Measurements from ENCODE around the gene BMP8A. TPM values are rescaled to one million over a fixed set of nuclear protein-coding genes. Genes with fewer than 3 reads are reported as not detected.
"Not testable (repeated sequence)": the region's sequence is repeated elsewhere in the genome, so short reads cannot be mapped to it uniquely, and the experiment has no call there.

The BMP8A gene
- total and polyA plus RNA-seq, 3 experiments from 2014 or later: 0.18 TPM; not detected in 2

DNA sequence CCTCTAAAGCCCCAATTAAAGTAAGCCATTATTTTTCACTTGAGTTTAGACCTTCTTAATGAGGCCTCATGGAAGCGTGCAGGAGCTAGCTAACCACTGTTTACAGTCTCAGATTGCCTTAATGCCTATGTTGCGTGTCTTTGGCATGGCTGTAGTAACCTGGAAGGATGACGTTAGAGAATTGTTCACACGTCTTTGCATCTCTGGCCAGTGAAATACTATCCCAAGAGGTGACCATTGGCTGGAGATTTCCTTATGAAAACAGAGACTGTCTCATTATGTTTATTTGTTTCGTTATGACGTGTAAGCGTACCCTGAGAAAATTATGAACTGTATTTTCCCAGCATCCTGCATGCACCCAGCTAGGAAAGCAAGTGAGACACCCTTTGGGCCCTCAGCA is 18.6 kb upstream of the BMP8A start:
- ChIA-PET CTCF (no interaction called here), POLR2A (no interaction called here)
- Mint-ChIP-seq H3K4me3 (no peak overlapping the region), H3K4me1 (no peaks in the 10 kb centered on the region), H3K9me3 (no peaks in the 10 kb centered on the region), H3K36me3 (peaks cover 0 to 86% (median 30%) of the 10 kb centered on the region in 3 donors), H3K27me3 (no peaks in the 10 kb centered on the region), H3K27ac (no peak overlapping the region)
- no peak for DNase-seq
- Histone ChIP-seq H3K27me3 (ENCODE audit: insufficient read depth, low read length, poor library complexity, severe bottlenecking) (no peaks in the 10 kb centered on the region), H3K36me3 (ENCODE audit: insufficient read depth, low read length) (peaks cover 29% of the 10 kb centered on the region), H3K4me3 (ENCODE audit: low read length) (no peak overlapping the region), H3K4me1 (ENCODE audit: insufficient read depth, low read length) (no peaks in the 10 kb centered on the region), H3K9me3 (ENCODE audit: low read length) (no peaks in the 10 kb centered on the region), H3K27ac (ENCODE audit: low read depth, low read length) (no peak overlapping the region)

DNA sequence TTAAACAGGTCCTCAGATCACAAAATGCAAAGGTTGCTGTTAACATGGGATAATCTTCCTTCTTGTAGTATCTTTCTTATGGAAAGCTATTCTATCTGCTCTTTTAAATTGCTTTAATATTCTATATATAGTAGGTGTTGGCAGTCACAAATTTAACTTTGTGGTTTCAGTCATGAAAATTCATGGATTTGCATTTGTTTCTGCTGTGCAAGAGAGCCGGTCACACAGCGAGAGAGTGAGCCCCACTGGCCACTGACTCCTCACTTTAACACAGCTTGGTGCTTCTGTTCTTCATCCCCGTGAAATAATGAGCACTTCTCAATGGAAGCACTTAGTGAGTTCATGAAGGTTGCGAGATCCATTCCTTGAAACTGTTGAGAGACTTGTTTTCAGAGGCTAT is 18.1 kb upstream of the BMP8A start:
- H3K36me3 ChIP-seq (ENCODE audit: insufficient read depth, low read length): peaks cover 28% of the 10 kb centered on the region
- H3K4me3 Mint-ChIP-seq: no peak overlapping the region
- ChIA-PET CTCF (no interaction called here), POLR2A (no interaction called here)
- no peaks in the 10 kb centered on the region for H3K9me3 ChIP-seq (ENCODE audit: low read length)
- no peak for DNase-seq
- no peaks in the 10 kb centered on the region for H3K27me3 Mint-ChIP-seq
- no peaks in the 10 kb centered on the region for H3K4me1 Mint-ChIP-seq
- peak overlapping the region in 2 of 8 donors; percentile 2 to 28 for H3K27ac Mint-ChIP-seq
- no peaks in the 10 kb centered on the region for H3K4me1 ChIP-seq (ENCODE audit: insufficient read depth, low read length)
- H3K4me3 ChIP-seq (ENCODE audit: low read length): no peak overlapping the region
- H3K27me3 ChIP-seq (ENCODE audit: insufficient read depth, low read length, poor library complexity, severe bottlenecking): no peaks in the 10 kb centered on the region
- H3K36me3 Mint-ChIP-seq: peaks cover 0 to 84% (median 32%) of the 10 kb centered on the region in 3 donors
- H3K27ac ChIP-seq (ENCODE audit: low read depth, low read length): no peak overlapping the region
- no peaks in the 10 kb centered on the region for H3K9me3 Mint-ChIP-seq

DNA sequence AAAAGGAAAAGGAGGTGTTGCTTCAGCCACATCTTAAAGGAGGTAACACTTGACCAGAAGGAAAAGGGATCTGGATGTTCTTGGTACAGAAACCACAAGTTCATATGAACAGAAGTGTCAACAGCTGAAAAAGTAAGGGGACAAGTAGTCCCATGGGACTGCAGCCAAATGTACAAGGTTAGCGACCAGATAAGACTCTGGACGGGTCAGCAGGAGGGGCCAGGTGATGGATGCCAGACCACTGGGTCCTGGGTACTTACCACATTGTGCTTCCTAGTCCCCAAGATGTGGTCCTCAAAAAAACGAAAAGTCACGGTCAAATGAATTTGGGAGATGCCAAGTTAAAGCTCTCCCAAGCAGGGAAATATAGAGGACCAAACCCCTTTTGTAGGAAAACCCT is 16.6 kb upstream of the BMP8A start:
- no peaks in the 10 kb centered on the region for H3K27me3 Mint-ChIP-seq
- H3K4me3 ChIP-seq (ENCODE audit: low read length): no peak overlapping the region
- peak overlapping the region in 3 of 8 donors; percentile 46 to 68 (median 64) for H3K27ac Mint-ChIP-seq
- peaks cover 0 to 83% (median 30%) of the 10 kb centered on the region in 3 donors for H3K36me3 Mint-ChIP-seq
- H3K27me3 ChIP-seq (ENCODE audit: insufficient read depth, low read length, poor library complexity, severe bottlenecking): no peaks in the 10 kb centered on the region
- no peaks in the 10 kb centered on the region for H3K9me3 ChIP-seq (ENCODE audit: low read length)
- H3K4me1 Mint-ChIP-seq: no peaks in the 10 kb centered on the region
- no peak overlapping the region for H3K4me3 Mint-ChIP-seq
- no peak for DNase-seq
- ChIA-PET POLR2A (no interaction called here), CTCF (no interaction called here)
- H3K4me1 ChIP-seq (ENCODE audit: insufficient read depth, low read length): no peaks in the 10 kb centered on the region
- no peak overlapping the region for H3K27ac ChIP-seq (ENCODE audit: low read depth, low read length)
- no peaks in the 10 kb centered on the region for H3K9me3 Mint-ChIP-seq
- peaks cover 28% of the 10 kb centered on the region for H3K36me3 ChIP-seq (ENCODE audit: insufficient read depth, low read length)

DNA sequence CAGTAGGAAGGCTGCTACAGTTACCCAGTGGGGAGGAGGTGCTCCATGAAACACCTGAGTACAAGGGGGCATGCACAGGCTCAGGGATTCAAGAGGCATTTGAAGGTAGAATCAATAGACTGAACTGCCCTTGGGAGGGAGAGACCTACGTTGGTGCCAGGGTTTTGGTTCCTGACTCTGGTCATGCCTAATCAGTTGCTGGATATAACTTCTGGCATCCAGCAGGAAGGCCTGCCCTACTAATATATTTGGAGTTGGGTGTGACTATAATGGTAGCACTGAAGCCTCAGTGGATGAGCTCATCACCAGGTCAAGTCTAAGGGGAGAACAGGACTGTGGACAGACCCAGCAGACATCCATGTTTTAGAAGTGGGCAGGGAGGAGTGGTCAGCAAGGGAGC is 15.9 kb upstream of the BMP8A start:
- POLR2A ChIA-PET; H3K4me3 Mint-ChIP-seq; H3K27me3 Mint-ChIP-seq; H3K9me3 ChIP-seq (ENCODE audit: low read length); H3K27ac ChIP-seq (ENCODE audit: low read depth, low read length); H3K4me3 ChIP-seq (ENCODE audit: low read length); H3K4me1 Mint-ChIP-seq; CTCF ChIA-PET; H3K27me3 ChIP-seq (ENCODE audit: insufficient read depth, low read length, poor library complexity, severe bottlenecking); DNase-seq; H3K9me3 Mint-ChIP-seq; H3K4me1 ChIP-seq (ENCODE audit: insufficient read depth, low read length): not testable (repeated sequence)
- peaks cover 33% of the 10 kb centered on the region for H3K36me3 ChIP-seq (ENCODE audit: insufficient read depth, low read length)
- Mint-ChIP-seq H3K36me3 (peaks cover 0 to 84% (median 29%) of the 10 kb centered on the region in 3 donors), H3K27ac (peak overlapping the region in 3 of 8 donors; percentile 64 to 73 (median 73))

DNA sequence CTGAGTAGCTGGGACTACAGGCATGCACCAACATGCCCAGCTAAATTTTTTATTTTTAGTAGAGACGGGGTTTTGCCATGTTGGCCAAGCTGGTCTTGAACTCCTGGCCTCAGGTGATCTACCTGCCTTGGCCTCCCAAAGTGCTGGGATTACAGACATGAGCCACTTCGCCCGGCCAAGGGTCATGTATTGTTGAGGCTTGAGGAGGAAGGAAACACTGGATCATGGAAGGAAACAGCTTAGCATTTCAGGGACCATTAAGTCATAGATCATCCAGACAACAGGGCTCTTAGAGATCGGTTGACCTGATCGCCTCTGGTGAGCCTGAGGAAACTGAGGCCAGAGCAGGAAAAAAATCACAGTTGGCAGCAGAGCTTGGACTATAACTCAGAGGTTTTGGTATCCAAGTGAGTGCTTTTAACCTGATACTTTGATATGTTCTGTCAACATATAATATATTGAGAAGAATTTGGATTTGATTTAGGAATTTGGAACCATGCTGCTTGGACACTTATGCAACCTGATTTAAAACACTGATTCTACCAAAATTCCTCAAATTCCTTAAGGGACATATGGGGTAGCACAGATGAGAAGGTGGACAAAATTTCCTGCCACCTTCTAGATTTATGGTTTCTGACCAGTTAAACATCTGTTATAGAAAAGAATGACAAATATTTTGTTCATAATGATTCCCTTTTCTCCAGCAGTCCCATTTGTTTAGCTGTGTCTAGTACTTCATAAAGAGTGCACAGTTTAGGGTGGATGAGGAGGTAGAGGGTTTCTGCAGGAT is 13.1 kb upstream of the BMP8A start:
- H3K9me3 ChIP-seq (ENCODE audit: low read length): no peaks in the 10 kb centered on the region
- Mint-ChIP-seq H3K9me3 (no peaks in the 10 kb centered on the region), H3K4me1 (peaks cover 0 to 1% (median 0%) of the 10 kb centered on the region in 3 donors), H3K27ac (peak overlapping the region in 2 of 8 donors; percentile 43 to 67), H3K4me3 (no peak overlapping the region), H3K36me3 (peaks cover 0 to 82% (median 24%) of the 10 kb centered on the region in 3 donors), H3K27me3 (peaks cover 0 to 1% of the 10 kb centered on the region in 2 donors)
- H3K36me3 ChIP-seq (ENCODE audit: insufficient read depth, low read length): peaks cover 39% of the 10 kb centered on the region
- DNase-seq: no peak
- ChIA-PET CTCF (interaction anchor here (1.4 kb wide), 1 partner anchor 61 kb away, joined by 3 read pairs; no protein-coding TSS in a partner anchor), POLR2A (no interaction called here)
- no peak overlapping the region for H3K4me3 ChIP-seq (ENCODE audit: low read length)
- H3K27me3 ChIP-seq (ENCODE audit: insufficient read depth, low read length, poor library complexity, severe bottlenecking): no peaks in the 10 kb centered on the region
- H3K4me1 ChIP-seq (ENCODE audit: insufficient read depth, low read length): no peaks in the 10 kb centered on the region
- no peak overlapping the region for H3K27ac ChIP-seq (ENCODE audit: low read depth, low read length)

DNA sequence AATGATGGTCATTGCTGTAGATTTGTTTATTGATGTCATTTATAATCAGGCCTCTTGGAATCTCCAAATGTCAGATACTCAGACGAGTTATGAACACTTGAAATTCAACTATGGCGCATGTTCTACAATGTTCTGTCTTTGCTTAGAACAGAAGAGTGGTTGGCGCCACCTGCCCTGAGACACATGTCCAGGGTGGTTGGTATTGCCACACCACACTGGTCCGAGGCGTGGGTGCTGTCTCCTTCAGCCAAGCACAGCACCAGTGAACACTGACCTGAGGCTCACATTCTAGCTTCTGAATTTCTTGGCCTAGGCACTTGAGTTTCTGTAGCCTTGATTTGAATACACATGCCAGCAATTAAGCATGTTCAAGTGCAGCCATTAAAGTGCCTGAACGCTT is 10.1 kb upstream of the BMP8A start:
- Histone ChIP-seq H3K27me3 (ENCODE audit: insufficient read depth, low read length, poor library complexity, severe bottlenecking) (no peaks in the 10 kb centered on the region), H3K4me1 (ENCODE audit: insufficient read depth, low read length) (no peaks in the 10 kb centered on the region), H3K36me3 (ENCODE audit: insufficient read depth, low read length) (peaks cover 52% of the 10 kb centered on the region), H3K4me3 (ENCODE audit: low read length) (no peak overlapping the region), H3K27ac (ENCODE audit: low read depth, low read length) (no peak overlapping the region), H3K9me3 (ENCODE audit: low read length) (no peaks in the 10 kb centered on the region)
- no peak for DNase-seq
- H3K36me3 Mint-ChIP-seq: peaks cover 0 to 86% (median 19%) of the 10 kb centered on the region in 3 donors
- H3K27ac Mint-ChIP-seq: peak overlapping the region in 1 of 8 donors; percentile 52
- no peak overlapping the region for H3K4me3 Mint-ChIP-seq
- peaks cover 0 to 3% of the 10 kb centered on the region in 2 donors for H3K27me3 Mint-ChIP-seq
- ChIA-PET POLR2A (no interaction called here), CTCF (no interaction called here)
- no peaks in the 10 kb centered on the region for H3K9me3 Mint-ChIP-seq
- peaks cover 0 to 1% (median 0%) of the 10 kb centered on the region in 3 donors for H3K4me1 Mint-ChIP-seq

DNA sequence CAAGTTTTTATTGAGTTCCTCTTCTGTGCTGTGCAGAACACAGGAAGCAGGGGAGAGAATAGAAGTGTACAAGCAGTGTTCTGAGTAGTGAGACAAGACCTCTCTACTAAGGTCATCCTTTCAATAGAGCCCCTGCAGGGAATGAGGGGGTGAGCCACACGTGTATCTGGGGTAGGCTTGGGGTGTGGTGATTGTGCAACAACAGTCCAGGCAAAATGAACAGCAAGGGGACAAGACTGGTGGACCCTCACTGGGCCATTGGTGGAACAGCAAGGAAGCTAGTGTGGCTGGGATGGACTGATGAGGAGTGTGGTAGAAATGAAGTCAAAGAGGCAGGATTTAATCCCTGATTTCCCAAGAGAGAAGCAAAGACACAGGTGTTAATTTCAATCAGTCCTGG is 8.2 kb upstream of the BMP8A start:
- H3K4me1 ChIP-seq (ENCODE audit: insufficient read depth, low read length): no peaks in the 10 kb centered on the region
- no peak overlapping the region for H3K27ac ChIP-seq (ENCODE audit: low read depth, low read length)
- no peaks in the 10 kb centered on the region for H3K9me3 Mint-ChIP-seq
- peaks cover 4 to 86% (median 19%) of the 10 kb centered on the region in 3 donors for H3K36me3 Mint-ChIP-seq
- H3K27ac Mint-ChIP-seq: peak overlapping the region in 5 of 8 donors; percentile 3 to 74 (median 13)
- no peak for DNase-seq
- H3K4me3 Mint-ChIP-seq: no peak overlapping the region
- peaks cover 0 to 1% (median 0%) of the 10 kb centered on the region in 3 donors for H3K4me1 Mint-ChIP-seq
- H3K27me3 Mint-ChIP-seq: peaks cover 0 to 3% of the 10 kb centered on the region in 2 donors
- H3K36me3 ChIP-seq (ENCODE audit: insufficient read depth, low read length): peaks cover 57% of the 10 kb centered on the region
- H3K4me3 ChIP-seq (ENCODE audit: low read length): no peak overlapping the region
- H3K9me3 ChIP-seq (ENCODE audit: low read length): no peaks in the 10 kb centered on the region
- no peaks in the 10 kb centered on the region for H3K27me3 ChIP-seq (ENCODE audit: insufficient read depth, low read length, poor library complexity, severe bottlenecking)
- POLR2A ChIA-PET: interaction anchor here (0.7 kb wide), 1 partner anchor 63 kb away, joined by 11 read pairs; no protein-coding TSS in a partner anchor
- CTCF ChIA-PET: no interaction called here

DNA sequence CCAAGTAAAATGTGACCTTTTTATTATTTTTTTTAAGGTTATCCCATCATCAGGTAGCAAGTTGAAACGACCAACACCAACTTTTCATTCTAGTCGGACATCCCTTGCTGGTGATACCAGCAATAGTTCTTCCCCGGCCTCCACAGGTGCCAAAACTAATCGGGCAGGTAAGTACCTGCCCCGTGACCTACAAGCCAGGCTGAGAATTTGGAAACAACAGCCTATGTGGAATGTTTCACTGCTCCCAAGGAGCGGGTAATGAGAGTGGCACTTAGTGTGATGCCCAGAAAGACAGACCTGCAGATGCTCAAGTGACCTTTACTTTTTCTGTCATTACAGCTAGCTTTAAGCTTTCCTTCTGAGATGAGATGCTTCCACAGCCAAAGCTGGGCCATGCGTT is 6.9 kb upstream of the BMP8A start:
- Histone ChIP-seq H3K36me3 (ENCODE audit: insufficient read depth, low read length) (peaks cover 49% of the 10 kb centered on the region), H3K4me3 (ENCODE audit: low read length) (no peak overlapping the region), H3K9me3 (ENCODE audit: low read length) (no peaks in the 10 kb centered on the region), H3K27me3 (ENCODE audit: insufficient read depth, low read length, poor library complexity, severe bottlenecking) (no peaks in the 10 kb centered on the region), H3K27ac (ENCODE audit: low read depth, low read length) (no peak overlapping the region), H3K4me1 (ENCODE audit: insufficient read depth, low read length) (no peaks in the 10 kb centered on the region)
- H3K4me1 Mint-ChIP-seq: peaks cover 0 to 1% (median 0%) of the 10 kb centered on the region in 3 donors
- H3K27me3 Mint-ChIP-seq: peaks cover 0 to 3% of the 10 kb centered on the region in 2 donors
- DNase-seq: no peak
- no peaks in the 10 kb centered on the region for H3K9me3 Mint-ChIP-seq
- H3K4me3 Mint-ChIP-seq: no peak overlapping the region
- H3K27ac Mint-ChIP-seq: no peak overlapping the region
- peaks cover 4 to 74% (median 12%) of the 10 kb centered on the region in 3 donors for H3K36me3 Mint-ChIP-seq
- POLR2A ChIA-PET: no interaction called here
- CTCF ChIA-PET: no interaction called here
